ENCODE results near the gene GAB2. TPM values are rescaled to one million over a fixed set of nuclear protein-coding genes. Genes with fewer than 3 reads are reported as not detected.

The GAB2 gene
- polyA plus RNA-seq, 1 donor, result 12.6 TPM

DNA sequence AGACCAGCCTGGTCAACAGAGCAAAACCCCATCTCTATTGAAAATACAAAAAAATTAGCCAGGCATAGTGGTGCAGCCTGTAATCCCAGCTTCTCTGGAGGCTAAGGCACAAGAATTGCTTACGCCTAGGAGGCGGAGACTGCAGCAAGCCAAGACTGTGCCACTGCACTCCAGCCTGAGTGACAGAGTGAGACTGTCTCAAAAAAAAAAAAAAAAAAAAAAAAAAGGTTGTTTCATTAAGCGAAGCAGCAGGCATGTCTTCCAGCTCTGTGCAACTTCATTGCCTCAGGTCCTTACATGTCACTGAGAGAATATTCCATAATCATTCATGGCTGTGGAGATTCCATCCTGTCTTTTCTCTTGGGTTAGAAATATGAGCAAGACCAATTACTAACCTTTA is 16.9 kb downstream of the GAB2 start:
- no peak for DNase-seq (ENCODE audit: low read depth)

DNA sequence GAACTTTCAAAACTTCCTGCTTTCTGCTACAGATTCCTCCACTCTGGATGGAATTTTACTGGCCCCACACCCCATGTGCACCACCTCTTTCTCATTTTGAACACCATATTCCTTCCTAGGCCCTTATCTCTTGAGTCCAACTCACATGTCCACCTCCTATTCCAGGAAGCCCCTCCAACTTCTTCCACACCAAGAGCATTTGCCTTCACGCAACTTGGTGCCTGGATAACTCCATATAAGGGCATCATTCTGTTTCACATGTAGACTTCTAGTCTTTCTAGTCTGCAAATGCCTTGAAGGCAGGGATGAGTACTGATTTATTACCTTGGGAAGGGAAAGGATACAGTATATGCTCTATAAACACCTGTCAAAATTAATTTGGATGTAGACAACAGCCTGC is 17.5 kb downstream of the GAB2 start:
- DNase-seq (ENCODE audit: low read depth), result no peak

- DNase-seq (ENCODE audit: low read depth), result no peak
These were observed 18.5 kb downstream of the GAB2 start for GRCh38 chr11:78399136-78399535.

- DNase-seq (ENCODE audit: low read depth), result no peak
These were observed 18.9 kb downstream of the GAB2 start for GRCh38 chr11:78398715-78399114.

GRCh38 chr11:78397398-78397797 is 20.2 kb downstream of the GAB2 start:
- DNase-seq (ENCODE audit: low read depth), result no peak

DNA sequence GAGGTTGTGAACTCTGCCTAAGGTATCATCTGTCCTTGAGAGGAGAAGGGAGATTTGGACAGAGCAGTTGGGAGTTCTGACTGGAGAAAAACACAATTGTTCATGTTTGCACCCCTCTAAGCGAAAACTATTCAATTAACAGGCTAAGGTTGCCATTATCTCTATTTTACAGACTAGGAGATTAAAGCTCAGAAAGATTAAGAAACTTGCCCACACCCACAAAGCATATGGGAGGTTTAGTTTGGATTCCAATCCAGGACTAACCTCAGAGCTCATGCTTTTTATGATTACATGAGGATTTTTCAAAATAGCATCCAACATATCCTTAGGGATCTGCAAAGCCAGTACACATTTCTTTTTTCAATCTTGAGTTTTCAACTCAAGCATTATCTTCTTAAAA is 22.0 kb downstream of the GAB2 start:
- DNase-seq (ENCODE audit: low read depth), result no peak

DNA sequence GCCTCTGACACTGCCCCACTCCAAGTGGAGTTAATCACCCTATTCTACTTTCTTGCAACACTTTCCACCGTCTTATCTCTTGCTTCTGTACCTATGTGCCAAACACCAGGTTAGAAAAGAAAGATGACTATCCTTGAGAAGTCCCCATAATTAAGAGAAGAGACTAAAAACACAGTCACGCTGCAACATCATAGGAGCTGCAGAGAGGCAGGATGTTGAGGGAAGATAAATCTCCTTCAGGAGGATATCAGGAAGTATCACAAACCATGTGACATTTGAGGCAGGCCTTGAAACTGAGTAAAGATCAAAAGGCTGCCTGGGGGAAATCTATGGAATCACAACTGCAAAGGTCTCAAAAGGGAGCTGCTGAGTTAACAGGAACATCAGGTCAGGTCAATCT is 24.8 kb downstream of the GAB2 start:
- DNase-seq (ENCODE audit: low read depth), result no peak

DNA sequence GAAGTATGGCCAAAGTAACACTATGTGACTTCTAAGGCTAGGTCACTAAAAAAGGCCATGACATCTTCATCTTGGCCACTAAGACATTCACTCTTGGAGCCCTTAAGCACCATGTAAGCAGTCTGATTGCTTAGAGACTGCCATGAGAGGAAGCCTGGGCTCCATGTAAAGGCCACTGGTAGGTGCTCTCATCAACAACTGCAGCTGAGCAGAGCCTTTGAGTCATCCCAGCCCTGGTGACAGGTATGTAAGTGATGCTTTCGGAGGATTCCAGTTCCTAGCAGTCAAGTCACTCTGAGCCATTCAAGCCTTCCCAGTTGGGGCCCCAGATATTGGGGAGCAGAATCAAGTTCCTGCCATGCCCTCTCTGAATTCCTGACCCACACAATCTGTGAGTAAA is 26.2 kb downstream of the GAB2 start:
- DNase-seq (ENCODE audit: low read depth), result no peak

GRCh38 chr11:78390809-78391208 is 26.8 kb downstream of the GAB2 start:
- DNase-seq (ENCODE audit: low read depth), result no peak

GRCh38 chr11:78386215-78386941 is 31.2 kb downstream of the GAB2 start:
- DNase-seq (ENCODE audit: low read depth), result no peak

- no peak for DNase-seq (ENCODE audit: low read depth)
These were observed 32.4 kb downstream of the GAB2 start for GRCh38 chr11:78385205-78385604.

DNA sequence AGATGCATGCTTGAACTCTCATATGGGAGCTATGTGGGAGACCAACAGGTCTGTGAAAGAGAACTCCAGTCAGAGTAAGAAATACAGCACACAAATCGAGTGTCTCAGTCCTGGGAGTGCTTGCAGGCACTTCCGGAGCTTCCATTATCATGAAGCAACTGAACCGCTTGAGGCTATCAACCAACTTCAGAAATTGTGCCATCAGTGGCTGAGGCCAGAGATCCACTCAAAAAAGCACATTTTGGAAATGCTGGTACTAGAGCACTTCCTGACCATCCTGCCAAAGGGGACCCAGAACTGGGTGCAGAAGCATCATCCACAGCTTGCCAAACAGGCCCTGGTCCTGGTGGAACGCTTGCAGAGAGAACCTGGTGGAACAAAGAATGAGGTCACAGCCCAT is 33.4 kb downstream of the GAB2 start:
- no peak for DNase-seq (ENCODE audit: low read depth)

GRCh38 chr11:78381865-78382264 is 35.8 kb downstream of the GAB2 start:
- DNase-seq (ENCODE audit: low read depth), result no peak

DNA sequence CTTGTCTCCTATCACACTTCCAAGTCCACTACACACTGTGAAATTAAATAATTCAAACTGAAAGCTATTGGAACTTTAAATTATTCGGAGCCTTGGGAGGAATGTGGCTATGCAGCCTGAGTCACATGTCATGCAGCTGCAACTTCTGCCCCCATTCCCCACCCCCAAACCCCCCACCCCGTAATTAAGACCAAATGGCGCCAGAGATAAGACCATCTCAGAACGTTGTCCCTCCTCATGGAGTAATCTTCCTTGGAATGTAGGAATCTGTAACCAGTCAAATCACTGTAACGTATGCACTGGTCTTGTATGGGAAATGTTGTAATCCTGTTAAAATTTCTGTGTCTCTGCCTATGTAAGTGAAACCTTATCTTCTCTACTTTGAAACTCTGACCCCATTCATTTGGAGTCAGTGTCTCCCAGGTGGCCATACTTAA is 37.0 kb downstream of the GAB2 start:
- DNase-seq (ENCODE audit: low read depth), result no peak

- no peak for DNase-seq (ENCODE audit: low read depth)
These were observed 38.5 kb downstream of the GAB2 start for GRCh38 chr11:78379039-78379670.

DNA sequence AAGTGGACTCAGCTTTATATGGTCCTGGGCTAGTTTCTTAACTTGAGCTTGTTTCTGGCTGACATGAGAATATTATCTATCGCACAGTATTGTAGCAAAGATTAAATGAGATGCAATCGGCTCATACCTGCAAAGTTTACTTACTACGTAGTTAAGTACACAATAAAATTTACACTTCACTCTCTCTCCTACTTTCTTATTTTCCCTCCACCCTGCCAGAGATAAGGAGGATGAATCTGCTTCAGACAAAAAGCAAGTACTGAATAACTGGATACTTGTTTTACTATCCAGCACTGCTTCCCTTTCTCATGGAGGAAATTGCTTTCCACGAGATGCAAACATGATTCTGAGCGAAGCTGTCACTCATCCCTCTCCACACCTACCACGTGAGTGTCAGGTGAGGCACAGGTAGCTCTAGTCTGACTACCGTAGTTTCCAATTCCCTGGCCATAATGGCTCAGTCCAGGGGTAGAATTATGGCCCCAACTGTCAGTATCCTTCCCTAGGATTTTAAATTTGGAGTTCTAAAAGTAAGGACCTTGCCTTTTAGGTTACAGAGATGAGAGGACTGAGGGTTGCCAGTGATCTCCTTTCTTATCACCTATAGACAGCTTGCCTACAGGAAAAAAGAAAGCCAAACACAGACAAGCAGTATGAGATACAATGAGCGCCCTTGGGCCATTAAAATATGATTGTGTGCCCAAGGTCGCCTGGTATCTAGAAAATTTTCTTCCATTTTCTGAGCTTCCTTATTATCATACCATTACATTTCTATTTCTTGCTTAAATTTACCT is 39.8 kb downstream of the GAB2 start:
- no peak for DNase-seq (ENCODE audit: low read depth)

- DNase-seq (ENCODE audit: low read depth), result no peak
These were observed 40.8 kb downstream of the GAB2 start for GRCh38 chr11:78376858-78377257.

DNA sequence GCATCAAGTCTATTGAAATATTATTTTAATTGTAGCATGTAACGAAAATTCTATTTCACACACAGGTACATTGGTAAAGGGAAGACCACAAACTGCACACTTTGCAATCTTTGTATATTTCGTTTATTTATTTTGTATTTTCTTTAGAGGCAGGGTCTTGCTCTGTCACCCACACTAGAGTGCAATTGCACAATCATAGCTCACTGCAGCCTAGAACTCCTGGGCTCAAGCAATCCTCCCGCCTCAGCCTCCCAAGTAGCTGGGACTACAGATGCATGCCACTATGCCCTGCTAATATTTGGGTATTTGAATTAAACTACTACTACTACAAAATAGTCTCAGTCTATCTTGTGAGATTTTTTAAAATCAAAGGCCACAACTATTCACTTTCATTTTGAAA is 42.7 kb downstream of the GAB2 start:
- no peak for DNase-seq (ENCODE audit: low read depth)

DNA sequence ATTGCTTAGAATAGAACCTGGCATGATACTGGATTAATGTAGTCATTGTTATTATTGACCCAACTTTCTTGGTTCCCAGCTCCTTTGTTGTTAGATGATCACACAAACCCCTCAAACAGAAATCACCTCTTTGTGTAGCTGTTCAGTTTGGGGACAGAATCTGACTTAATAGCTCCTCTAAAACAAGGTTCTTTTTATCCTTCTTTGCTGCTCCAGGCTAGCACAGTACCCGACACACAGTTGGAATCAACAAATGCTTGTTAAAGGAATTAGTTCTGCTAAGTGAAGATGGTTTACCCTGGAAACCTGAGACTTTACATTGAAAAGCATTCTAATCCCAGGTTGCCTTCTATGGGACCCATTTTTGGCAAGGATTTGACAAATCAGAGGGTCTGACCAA is 43.9 kb downstream of the GAB2 start:
- no peak for DNase-seq (ENCODE audit: low read depth)

DNA sequence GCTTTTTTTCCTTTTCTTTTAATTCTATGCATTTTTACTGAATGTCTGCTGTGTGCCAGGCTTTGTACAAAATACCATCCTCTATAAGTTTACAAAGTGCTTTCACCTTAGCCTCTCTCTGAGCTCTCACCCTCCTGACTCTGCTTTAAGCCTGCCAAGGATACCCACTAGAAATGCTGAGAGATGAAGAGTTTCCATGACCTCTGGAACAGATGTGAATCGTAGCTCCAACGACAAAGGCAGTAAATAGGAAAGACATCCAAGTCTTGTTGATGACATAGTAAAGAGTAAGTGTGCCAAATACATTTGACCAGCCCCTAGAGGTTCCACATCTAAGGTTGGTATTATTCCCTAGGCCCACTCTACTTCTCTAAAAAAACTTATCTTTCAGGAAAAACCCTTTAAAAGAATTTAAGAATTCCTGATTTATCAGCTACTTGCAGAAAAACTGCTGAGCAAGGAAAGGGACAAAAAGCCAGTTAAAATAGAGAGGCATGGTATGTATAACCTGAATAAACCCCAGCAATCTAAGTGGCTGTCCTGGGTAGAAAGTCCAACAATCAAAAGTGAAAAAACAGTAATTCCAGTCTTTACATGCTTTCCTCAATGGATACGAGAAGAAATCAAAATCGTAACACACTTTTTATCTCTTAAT is 45.4 kb downstream of the GAB2 start:
- no peak for DNase-seq (ENCODE audit: low read depth)

GRCh38 chr11:78371221-78371891 is 46.3 kb downstream of the GAB2 start:
- no peak for DNase-seq (ENCODE audit: low read depth)

All from forelimb muscle (tissue), 1 donor.